ENCODE measurements around the gene DAP.

DNA sequence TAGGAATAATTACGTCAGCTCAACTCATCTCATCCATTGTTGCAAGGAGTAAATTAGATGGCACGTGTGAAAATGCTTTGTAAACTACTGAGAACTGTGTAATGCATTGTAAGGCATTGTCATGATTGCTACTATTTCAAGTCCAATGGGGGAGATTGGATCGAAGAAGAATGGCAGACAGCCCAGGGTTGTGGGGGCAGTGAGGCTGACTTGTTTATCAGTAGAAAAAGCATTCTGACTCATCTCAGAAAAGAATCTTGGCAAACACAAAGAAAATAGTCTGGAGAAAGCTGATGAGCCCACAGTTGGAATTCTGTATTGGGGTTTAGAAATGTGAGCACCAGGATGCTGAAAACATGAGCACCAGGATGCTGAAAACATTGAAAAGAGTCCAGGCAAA lies 28.0 kb upstream of the DAP start:
- TF ChIP-seq TAF1 (IDR thresholded peaks at IDR 0.05; ENCODE audit: low read depth, low read length) (no peak), POLR2AphosphoS5 (IDR thresholded peaks at IDR 0.05; ENCODE audit: low read depth, low read length) (no peak)

Measured in GM12891 (cell line).